Activated naive CD8-positive, alpha-beta T cell (primary cell): Measurements from ENCODE around the gene PGS1.
"Not testable (repeated sequence)": the region's sequence is repeated elsewhere in the genome, so short reads cannot be mapped to it uniquely, and the experiment has no call there.

ENCODE experiments used
- H3K27ac Mint-ChIP-seq: one replicate; pipeline ENCODE4 v1.8.0; 2021; ENCODE audit warnings: mixed read lengths
- H3K27me3 Mint-ChIP-seq: one replicate; pipeline ENCODE4 v1.8.0; 2021; ENCODE audit warnings: mixed read lengths
- H3K36me3 Mint-ChIP-seq: one replicate; pipeline ENCODE4 v1.8.0; 2021; ENCODE audit warnings: mixed read lengths
- H3K4me1 Mint-ChIP-seq: one replicate; pipeline ENCODE4 v1.8.0; 2021; ENCODE audit warnings: low read depth, mixed read lengths
- H3K4me3 Mint-ChIP-seq: one replicate; pipeline ENCODE4 v1.8.0; 2021; ENCODE audit warnings: mild to moderate bottlenecking, mixed read lengths
- H3K9me3 Mint-ChIP-seq: one replicate; pipeline ENCODE4 v1.8.0; 2021; ENCODE audit warnings: low read depth, mixed read lengths

PGS1 gene, protein sequence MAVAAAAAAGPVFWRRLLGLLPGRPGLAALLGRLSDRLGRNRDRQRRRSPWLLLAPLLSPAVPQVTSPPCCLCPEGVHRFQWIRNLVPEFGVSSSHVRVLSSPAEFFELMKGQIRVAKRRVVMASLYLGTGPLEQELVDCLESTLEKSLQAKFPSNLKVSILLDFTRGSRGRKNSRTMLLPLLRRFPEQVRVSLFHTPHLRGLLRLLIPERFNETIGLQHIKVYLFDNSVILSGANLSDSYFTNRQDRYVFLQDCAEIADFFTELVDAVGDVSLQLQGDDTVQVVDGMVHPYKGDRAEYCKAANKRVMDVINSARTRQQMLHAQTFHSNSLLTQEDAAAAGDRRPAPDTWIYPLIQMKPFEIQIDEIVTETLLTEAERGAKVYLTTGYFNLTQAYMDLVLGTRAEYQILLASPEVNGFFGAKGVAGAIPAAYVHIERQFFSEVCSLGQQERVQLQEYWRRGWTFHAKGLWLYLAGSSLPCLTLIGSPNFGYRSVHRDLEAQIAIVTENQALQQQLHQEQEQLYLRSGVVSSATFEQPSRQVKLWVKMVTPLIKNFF

DNA sequence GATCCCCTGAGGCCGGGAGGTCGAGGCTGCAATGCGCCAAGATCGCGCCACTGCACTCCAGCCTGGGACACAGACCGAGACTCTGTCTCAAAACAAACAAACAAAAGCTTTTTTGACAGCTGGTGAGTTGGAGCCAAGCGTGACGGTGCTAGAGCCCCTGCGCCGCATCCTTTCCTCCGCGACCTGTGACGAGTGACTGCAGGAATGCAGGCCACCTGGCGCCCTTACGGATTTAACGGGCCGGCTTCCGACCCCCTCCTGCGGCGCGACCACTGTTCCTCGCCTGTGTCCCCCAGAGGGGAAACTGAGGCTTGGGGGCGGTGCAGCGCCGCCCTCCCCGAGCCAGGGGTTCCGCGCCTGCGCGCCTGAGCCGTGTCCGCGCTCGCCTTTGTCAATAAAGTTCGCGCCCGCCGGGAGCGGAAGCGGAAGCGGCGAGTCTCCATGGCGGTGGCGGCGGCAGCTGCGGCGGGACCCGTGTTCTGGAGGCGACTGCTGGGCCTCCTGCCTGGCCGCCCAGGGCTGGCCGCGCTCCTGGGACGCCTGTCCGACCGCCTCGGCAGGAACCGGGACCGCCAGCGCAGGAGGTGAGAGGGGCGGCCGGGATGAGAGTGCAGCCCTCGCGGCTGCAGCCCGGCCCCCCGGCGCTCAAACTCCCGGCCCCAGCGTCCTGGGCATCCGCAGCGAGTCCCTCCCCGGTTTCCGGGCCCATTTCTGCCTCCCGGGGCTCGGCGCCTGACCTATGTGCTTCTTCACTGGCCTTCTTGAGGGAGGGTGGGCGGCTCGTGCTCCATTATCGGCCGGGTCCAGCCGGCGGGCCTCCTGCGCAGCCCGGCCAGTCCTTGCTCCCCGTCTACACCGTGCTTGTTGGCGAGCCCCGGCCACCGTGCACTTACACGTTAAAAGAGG, at the start of gene PGS1:
TSS of gene PGS1 (plus strand) at position 425 of the 906 bp plus-strand sequence. CDS start at position 442, 17 bp downstream.
- H3K27me3 Mint-ChIP-seq, result no peaks in the 10 kb centered on the region
- H3K36me3 Mint-ChIP-seq, result peaks cover 10% of the 10 kb centered on the region
- no peaks in the 10 kb centered on the region for H3K9me3 Mint-ChIP-seq
- H3K27ac Mint-ChIP-seq, result peak within 1 kb of the TSS; percentile 96
- peak within 1 kb of the TSS; percentile 97 for H3K4me3 Mint-ChIP-seq
- H3K4me1 Mint-ChIP-seq, result peaks cover 43% of the 10 kb centered on the region

DNA sequence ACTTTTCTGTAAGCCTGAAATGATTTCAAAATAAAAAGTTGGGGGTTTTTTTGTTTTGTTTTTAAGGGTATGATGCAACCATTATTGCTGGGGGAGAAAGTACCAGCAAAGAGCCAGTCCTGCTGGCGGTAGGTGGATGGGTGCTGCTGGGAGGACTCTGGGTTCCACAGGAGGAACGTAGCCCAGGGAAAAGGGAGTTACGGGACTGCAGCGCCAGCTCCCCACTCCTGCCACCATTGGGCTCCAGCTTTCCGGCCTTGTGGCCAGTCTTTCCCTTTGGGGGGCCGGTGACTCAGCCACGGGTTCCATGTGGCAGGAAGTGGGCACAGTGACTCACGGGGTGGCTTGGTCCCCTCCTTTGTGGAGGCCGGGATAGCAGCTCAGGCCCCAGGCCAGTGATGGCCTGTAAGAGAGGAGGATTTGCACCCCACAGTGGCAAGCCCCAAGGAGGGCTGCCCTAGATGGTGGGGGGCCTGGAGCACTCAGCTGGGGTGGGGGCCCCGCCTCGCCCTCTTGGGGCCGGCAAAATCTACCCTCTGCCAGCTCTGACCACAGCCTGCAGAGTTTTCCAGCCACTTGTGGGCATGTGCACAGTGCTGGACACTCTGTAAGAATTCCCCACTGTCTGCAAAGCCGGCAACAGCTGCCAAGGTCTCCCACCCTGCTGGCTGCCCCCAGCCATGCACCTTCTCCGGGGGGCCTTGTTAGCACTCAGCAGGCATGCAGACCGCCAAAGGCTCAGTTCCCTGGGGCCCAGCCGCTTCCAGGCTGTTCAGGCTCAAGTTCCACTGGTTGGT, 49.0 kb upstream of the PGS1 start:
- H3K4me3 Mint-ChIP-seq, result no peak overlapping the region
- no peaks in the 10 kb centered on the region for H3K9me3 Mint-ChIP-seq
- H3K27ac Mint-ChIP-seq, result no peak overlapping the region
- peaks cover 31% of the 10 kb centered on the region for H3K4me1 Mint-ChIP-seq
- no peaks in the 10 kb centered on the region for H3K36me3 Mint-ChIP-seq
- no peaks in the 10 kb centered on the region for H3K27me3 Mint-ChIP-seq

DNA sequence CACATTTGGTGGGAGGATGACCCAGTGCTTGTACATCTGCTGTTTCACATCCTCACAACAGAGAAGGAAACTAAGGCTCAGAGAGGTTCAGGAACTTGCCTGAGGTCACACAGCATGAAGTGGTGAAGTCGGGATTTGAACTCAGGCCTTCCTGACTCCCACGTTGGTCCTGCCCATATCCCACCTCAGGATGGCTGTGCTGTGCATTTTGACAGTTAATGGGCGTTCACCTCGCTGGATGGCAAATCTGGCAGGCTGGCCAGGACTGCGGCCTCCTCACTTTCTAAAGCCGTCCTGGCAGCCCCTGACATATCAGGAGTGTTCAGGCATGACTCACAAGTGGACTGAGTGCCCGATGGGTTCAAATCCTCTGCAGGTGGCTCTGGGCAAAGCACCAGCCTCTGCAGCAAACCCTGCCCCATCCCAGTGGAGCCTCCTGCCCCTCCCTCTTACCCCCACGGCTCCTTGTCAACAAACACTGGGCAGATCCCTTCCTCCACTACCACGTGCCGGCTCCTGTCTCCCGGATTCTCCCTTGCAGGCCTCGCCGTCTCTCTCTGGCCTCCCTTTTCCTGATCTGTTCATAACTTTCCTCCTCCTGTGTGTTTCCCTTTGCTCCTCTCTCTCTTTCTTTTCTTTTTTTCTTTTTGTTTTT, 47.8 kb upstream of the PGS1 start:
- H3K4me1 Mint-ChIP-seq, result peaks cover 25% of the 10 kb centered on the region
- H3K27me3 Mint-ChIP-seq, result no peaks in the 10 kb centered on the region
- H3K36me3 Mint-ChIP-seq, result no peaks in the 10 kb centered on the region
- H3K9me3 Mint-ChIP-seq, result no peaks in the 10 kb centered on the region
- H3K27ac Mint-ChIP-seq, result no peak overlapping the region
- no peak overlapping the region for H3K4me3 Mint-ChIP-seq

DNA sequence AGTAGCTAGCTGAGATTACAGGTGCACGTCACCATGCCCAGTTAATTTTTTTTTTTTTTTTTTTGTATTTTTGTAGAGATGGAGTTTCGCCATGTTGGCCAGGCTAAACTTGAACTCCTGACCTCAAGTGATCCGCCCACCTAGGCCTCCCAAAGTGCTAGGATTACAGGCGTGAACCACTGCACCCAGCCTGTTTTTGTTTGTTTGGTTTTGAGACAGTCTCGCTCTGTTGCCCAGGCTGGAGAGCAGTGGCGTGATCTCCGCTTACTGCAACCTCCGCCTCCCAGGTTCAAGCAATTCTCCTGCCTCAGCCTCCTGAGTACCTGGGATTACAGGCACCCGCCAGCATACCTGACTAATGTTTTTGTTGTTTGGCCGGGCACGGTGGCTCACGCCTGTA, 47.1 kb upstream of the PGS1 start:
- peaks cover 25% of the 10 kb centered on the region for H3K4me1 Mint-ChIP-seq
- H3K27ac Mint-ChIP-seq, H3K36me3 Mint-ChIP-seq, H3K9me3 Mint-ChIP-seq, H3K4me3 Mint-ChIP-seq, H3K27me3 Mint-ChIP-seq: not testable (repeated sequence)

DNA sequence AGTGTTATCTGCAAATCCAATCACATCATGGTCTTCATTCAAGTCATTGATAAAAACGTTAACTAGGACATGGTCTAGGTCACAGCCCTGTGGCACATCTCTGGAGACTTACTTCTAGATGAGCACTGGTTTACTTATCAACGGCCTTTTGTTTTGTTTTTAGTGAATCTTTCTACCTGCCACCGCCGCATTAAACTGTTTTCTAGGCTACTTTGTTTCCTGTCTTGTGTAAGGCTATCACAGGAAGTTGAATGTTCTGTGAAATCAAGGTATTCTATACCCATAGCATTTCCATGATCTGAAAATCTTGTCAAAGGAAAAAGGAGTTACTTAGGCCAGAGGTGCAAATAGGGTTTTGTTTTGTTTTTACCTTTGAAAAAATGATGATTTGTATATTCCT, 45.5 kb upstream of the PGS1 start:
- Mint-ChIP-seq H3K9me3 (no peaks in the 10 kb centered on the region), H3K27ac (peak overlapping the region; percentile 78), H3K4me1 (peaks cover 25% of the 10 kb centered on the region), H3K4me3 (peak overlapping the region; percentile 21), H3K36me3 (no peaks in the 10 kb centered on the region), H3K27me3 (no peaks in the 10 kb centered on the region)

DNA sequence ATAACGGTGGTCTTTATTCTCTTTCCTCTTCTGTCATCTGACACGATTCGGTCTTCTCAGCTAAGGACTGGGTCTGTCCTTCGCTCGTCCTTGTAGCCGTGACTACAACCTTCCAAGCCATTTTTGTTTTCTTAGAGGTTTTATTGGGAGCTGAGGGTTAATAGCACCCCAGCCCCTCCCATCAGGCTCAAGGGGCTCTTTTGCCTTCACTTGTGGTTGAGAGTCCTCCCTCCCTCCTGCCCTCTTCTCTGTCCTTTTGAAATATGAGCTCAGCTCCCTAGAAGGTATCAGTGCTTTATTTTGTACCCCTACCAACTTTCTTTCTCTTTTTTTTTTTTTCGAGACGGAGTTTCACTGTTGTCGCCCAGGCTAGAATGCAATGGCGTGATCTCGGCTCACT, 43.2 kb upstream of the PGS1 start:
- Mint-ChIP-seq H3K4me1 (peaks cover 27% of the 10 kb centered on the region), H3K27me3 (no peaks in the 10 kb centered on the region), H3K9me3 (no peaks in the 10 kb centered on the region), H3K4me3 (no peak overlapping the region), H3K36me3 (no peaks in the 10 kb centered on the region), H3K27ac (no peak overlapping the region)

DNA sequence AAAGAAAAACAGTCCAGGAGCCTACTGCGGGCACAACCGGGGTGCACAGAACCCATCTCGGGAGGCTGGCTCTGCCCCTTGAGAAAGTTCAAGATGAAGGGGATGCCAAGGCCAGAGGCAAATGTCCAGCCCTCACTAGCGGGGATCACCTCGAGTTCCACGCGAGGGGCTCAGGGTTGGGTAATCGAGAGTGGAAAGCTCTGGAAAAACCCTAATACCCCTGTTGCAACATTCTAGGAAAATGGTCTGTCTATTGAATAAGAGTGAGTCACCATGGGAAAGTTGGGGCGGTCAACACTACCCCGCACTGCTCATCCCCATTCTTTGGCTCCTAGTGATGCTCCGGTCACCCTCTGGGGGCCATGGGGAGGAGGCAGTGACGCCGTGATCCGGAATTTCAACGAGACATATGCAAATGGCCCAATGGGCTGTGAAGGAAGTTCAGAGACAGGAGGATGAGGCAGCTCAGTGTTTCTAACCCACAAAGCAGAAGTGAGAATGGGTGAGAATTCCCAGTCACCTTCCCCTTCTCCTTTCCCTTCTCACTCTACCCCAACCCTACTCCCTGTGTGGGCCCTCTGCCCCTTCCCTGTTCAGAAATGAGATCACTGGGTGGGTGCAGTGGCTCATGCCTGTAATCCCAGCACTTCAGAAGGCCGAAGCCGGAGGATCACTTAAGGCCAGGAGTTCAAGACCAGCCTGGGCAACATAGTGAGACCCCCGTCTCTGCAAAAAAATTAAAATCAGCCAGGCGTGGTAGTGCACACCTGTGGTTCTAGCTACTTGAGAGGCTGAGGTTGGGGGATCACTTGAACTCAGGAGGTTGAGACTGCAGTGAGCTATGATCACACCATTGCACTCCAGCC, 41.0 kb upstream of the PGS1 start:
- Mint-ChIP-seq H3K27ac (no peak overlapping the region), H3K4me3 (no peak overlapping the region), H3K36me3 (no peaks in the 10 kb centered on the region), H3K4me1 (peaks cover 32% of the 10 kb centered on the region), H3K27me3 (no peaks in the 10 kb centered on the region), H3K9me3 (no peaks in the 10 kb centered on the region)

DNA sequence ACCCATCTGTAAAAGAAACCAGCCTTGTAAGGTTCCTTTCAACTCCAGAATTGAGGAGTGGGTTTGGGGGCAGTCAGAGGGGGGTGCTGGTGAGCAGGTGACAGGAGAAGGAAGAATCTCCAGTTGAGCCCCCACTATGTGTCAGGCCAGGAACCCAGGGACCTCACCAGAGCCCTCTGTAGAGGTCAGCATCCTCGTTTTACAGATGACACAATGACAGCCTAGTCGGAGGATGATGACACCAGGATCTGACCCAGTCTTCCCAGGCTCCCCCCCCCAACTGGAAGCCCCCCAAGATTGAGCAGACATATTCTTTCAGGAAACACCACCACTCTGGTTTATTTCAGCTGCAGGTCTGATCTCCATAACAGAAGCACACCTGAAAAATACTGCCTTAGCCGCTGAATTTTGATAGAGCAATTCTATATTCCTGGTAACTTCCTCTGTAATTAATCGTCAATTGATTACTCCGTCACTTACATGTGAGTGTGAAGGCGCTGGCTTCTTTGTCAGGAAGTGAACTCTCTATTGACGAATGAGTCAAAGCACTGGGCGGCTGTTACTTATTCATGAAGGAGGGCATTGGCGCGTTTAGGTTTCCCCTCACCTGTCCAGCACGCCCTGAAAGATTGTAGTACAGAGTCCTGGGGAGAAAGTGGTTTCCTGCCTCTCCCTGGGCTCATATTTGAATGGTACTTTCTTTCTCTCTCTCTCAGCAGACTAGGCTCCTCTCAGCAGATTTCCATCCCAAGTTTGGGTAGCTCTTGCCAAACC, 39.8 kb upstream of the PGS1 start:
- Mint-ChIP-seq H3K27ac (no peak overlapping the region), H3K27me3 (no peaks in the 10 kb centered on the region), H3K4me3 (no peak overlapping the region), H3K9me3 (no peaks in the 10 kb centered on the region), H3K4me1 (peaks cover 34% of the 10 kb centered on the region), H3K36me3 (no peaks in the 10 kb centered on the region)

DNA sequence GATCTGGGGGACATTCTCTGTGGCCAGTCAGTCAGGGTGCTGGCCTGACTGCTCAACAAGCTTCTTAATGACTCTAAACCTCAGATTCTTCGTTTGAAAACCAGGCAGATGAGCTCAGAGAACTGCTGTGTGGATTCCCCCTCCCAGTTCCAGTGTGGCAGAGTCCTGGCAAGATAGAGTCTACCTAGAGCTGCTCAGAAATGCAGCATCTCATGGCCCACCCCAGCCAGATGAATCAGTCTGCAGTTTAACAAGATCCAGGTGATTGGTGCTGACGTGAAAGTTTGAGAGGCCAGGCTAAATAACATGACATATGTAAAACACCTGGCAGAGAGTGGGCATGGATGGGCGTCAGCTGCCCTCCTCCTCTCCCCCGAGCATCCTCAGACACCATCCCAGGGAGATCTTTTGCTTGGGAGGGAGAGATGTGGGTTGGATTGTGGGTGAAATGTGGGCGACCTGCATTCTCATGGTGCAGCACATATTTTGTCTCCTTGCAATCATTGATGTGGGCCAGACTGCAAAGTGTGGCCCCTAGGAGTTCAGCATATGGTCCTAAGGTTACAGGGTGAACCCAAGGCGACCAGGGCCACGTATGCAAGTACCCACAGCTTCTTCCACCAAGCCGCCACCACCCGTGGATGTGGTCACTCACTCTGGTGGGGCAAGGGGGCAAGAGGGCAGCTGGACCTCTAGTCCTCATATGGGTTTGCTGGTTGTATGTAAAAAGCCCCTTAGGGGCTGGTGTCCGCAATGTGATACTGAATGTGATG, 38.1 kb upstream of the PGS1 start:
- no peaks in the 10 kb centered on the region for H3K36me3 Mint-ChIP-seq
- no peaks in the 10 kb centered on the region for H3K9me3 Mint-ChIP-seq
- no peak overlapping the region for H3K27ac Mint-ChIP-seq
- H3K27me3 Mint-ChIP-seq, result no peaks in the 10 kb centered on the region
- H3K4me1 Mint-ChIP-seq, result peaks cover 43% of the 10 kb centered on the region
- H3K4me3 Mint-ChIP-seq, result peak overlapping the region; percentile 68

DNA sequence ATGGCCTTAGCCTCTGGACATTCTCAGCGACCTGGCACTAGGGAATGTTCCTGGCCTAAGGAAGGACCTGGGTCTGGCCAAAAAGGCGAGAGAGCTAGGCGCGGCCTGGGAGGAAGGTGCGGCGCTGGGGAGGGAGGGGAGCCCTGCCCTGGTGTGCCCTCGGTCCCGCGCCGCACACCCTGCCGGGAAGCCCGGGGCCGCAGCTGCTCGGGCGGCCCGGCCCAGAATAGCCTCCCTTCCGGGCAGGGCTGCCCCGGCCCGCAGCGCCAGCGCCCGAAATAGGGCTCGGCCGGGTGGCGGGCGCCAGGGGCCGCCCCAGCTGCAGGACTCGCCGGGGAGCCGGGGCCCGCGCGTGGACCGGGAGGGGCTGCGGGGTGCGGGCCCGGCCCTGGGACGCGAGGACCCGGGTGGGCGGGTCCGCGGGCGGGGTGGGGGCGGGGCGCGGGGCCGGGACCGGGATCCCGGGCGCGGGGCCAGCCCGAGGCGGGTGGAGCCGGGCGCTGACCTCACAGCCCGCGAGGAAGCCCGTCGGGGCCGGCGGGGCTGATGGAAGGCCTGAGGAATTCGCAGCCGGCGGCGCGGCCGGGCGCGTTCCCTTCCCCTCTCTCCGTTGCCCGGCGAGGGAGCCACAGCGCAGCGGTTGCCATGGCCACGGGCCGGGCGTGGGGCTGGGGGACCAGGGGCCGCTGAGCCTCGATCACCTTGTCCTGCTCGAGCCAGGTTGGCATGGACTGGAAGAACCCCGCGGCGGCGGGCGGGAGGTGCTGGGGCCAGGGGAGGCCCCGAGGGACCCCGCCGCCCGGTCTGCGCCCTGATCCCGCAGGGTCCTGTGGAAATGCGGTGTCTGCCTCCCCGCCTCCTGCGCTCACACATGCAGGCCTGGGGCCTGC, 36.6 kb upstream of the PGS1 start:
- H3K4me1 Mint-ChIP-seq, result peaks cover 56% of the 10 kb centered on the region
- no peaks in the 10 kb centered on the region for H3K9me3 Mint-ChIP-seq
- H3K27me3 Mint-ChIP-seq, result no peaks in the 10 kb centered on the region
- H3K4me3 Mint-ChIP-seq, result peak overlapping the region; percentile 32
- H3K27ac Mint-ChIP-seq, result no peak overlapping the region
- H3K36me3 Mint-ChIP-seq, result no peaks in the 10 kb centered on the region

DNA sequence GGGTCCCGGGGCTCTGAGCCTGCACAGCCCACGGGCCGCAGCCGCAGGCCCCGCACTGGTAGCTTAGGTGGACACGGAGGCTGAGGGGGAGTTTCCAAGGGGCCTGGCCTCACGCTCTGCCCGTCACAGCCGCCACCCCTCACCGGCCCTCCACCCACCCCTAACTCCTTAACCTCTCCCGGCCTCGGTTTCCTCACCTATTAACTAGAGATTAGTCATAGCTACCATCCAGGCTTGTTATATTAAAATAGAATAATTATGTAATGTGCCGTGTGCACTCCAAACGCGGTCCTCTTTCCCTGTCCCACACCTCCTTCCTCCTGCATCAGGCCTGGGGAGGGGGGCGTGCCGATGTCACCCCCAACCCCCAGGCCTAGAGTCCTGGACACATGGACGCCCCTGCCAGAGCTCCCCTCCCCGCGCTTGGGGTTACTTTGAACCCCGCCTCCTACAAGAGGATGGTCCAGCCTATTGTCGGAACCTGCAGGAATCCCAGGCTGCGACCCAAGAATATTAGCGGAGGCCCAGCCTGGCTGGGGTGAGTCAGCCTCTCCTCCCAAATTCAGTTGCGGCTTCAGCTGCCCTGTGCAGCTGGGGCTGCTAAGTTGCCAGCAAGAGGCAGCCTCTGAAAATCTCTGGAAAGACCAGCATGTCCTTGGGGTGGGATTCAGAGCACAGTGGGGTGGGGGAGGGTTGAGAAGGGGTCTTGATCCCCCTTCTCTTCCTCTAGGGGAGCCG, 35.8 kb upstream of the PGS1 start:
- Mint-ChIP-seq H3K36me3 (no peaks in the 10 kb centered on the region), H3K27ac (peak overlapping the region; percentile 81), H3K9me3 (no peaks in the 10 kb centered on the region), H3K4me3 (peak overlapping the region; percentile 63), H3K27me3 (no peaks in the 10 kb centered on the region), H3K4me1 (peaks cover 62% of the 10 kb centered on the region)
